ENCODE results near the gene AHCTF1. TPM values are rescaled to one million over a fixed set of nuclear protein-coding genes. Genes with fewer than 3 reads are reported as not detected.

AHCTF1 gene
- total RNA-seq, 2 donors from 2014 or later, result 36.9 to 41.9 TPM

DNA sequence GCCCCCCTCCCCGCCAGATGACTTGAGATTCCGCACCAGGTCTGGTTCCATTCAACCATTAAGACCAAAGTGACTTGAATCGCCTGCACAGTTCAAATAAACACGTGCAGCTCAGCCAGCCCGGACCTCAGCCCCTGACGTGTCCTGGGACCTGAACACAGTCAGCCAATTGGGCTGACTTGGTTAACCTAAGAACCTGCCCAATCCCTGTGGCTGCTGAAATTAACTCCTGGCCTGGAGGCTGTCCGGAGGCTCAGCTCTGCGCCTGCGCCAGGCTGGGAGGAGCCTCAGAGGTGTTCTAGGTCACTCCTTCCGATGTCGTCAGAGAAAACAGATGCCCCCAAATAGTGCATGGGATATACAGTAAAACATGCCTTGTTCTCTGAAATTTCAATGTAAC lies 134.2 kb downstream of the AHCTF1 start:
- no peak overlapping the region for H3K4me3 ChIP-seq (ENCODE audit: low read length)
- no peak overlapping the region for H3K27ac Mint-ChIP-seq
- H3K9ac ChIP-seq (ENCODE audit: extremely low read depth, low read length, poor library complexity, severe bottlenecking), result no peak overlapping the region
- TF ChIP-seq, protein P1, sequence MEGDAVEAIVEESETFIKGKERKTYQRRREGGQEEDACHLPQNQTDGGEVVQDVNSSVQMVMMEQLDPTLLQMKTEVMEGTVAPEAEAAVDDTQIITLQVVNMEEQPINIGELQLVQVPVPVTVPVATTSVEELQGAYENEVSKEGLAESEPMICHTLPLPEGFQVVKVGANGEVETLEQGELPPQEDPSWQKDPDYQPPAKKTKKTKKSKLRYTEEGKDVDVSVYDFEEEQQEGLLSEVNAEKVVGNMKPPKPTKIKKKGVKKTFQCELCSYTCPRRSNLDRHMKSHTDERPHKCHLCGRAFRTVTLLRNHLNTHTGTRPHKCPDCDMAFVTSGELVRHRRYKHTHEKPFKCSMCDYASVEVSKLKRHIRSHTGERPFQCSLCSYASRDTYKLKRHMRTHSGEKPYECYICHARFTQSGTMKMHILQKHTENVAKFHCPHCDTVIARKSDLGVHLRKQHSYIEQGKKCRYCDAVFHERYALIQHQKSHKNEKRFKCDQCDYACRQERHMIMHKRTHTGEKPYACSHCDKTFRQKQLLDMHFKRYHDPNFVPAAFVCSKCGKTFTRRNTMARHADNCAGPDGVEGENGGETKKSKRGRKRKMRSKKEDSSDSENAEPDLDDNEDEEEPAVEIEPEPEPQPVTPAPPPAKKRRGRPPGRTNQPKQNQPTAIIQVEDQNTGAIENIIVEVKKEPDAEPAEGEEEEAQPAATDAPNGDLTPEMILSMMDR (conservative IDR thresholded peaks at IDR 0.05), result no peak
- no peak for DNase-seq
- H3K4me1 Mint-ChIP-seq, result peaks cover 38% of the 10 kb centered on the region
- peaks cover 1% of the 10 kb centered on the region for H3K27me3 Mint-ChIP-seq (ENCODE audit: insufficient read depth)
- 93 to 94% methylated on average over 11 of the region's 11 CpGs for WGBS, 2 experiments (ENCODE audit: insufficient coverage in 1 of 2, insufficient read length in 1 of 2)
- no peaks in the 10 kb centered on the region for H3K4me1 ChIP-seq (ENCODE audit: control insufficient read depth, insufficient read depth, low read length)
- H3K27me3 ChIP-seq (ENCODE audit: control insufficient read depth, insufficient read depth, low read length, poor library complexity, severe bottlenecking), result no peaks in the 10 kb centered on the region
- no peak overlapping the region for H3K4me3 Mint-ChIP-seq
- H3K36me3 Mint-ChIP-seq (ENCODE audit: low read depth), result no peaks in the 10 kb centered on the region
- H3K36me3 ChIP-seq (ENCODE audit: control insufficient read depth, insufficient read depth, low read length), result no peaks in the 10 kb centered on the region
- no peaks in the 10 kb centered on the region for H3K9me3 ChIP-seq (ENCODE audit: control insufficient read depth, low read length)
- H3K27ac ChIP-seq (ENCODE audit: low read depth, low read length), result no peak overlapping the region
- H3K9me3 Mint-ChIP-seq, result no peaks in the 10 kb centered on the region

DNA sequence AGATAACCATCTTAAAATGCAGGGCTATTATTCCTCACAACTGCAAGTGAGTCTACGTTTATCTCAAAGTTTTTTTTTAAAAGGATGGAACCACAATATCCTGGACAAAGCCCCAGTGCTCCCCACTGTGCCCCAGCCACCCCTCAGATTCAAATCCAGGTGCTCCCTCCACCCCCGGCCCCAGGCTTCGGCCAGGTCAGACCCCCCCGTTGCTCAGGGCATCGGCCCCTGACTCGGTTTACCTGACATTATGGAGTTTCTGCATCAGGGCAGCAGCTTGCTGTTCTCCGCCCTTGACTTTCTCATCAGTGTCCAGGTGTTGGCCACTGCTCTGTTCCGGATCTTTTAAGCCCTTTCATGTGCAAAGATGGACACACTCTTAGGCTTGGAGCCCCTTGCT lies 134.6 kb downstream of the AHCTF1 start:
- Mint-ChIP-seq H3K27ac (no peak overlapping the region), H3K27me3 (ENCODE audit: insufficient read depth) (peaks cover 1% of the 10 kb centered on the region), H3K36me3 (ENCODE audit: low read depth) (no peaks in the 10 kb centered on the region), H3K9me3 (no peaks in the 10 kb centered on the region), H3K4me1 (peaks cover 38% of the 10 kb centered on the region), H3K4me3 (no peak overlapping the region)
- no peak for DNase-seq
- H3K36me3 ChIP-seq (ENCODE audit: control insufficient read depth, insufficient read depth, low read length), result no peaks in the 10 kb centered on the region
- H3K9ac ChIP-seq (ENCODE audit: extremely low read depth, low read length, poor library complexity, severe bottlenecking), result no peak overlapping the region
- WGBS, 2 experiments (ENCODE audit: insufficient coverage in 1 of 2, insufficient read length in 1 of 2), result 93 to 96% methylated on average over 4 to 8 of the region's 8 CpGs
- H3K9me3 ChIP-seq (ENCODE audit: control insufficient read depth, low read length), result no peaks in the 10 kb centered on the region
- no peaks in the 10 kb centered on the region for H3K4me1 ChIP-seq (ENCODE audit: control insufficient read depth, insufficient read depth, low read length)
- no peak overlapping the region for H3K4me3 ChIP-seq (ENCODE audit: low read length)
- TF ChIP-seq, protein P1 (conservative IDR thresholded peaks at IDR 0.05), result no peak
- H3K27ac ChIP-seq (ENCODE audit: low read depth, low read length), result no peak overlapping the region
- H3K27me3 ChIP-seq (ENCODE audit: control insufficient read depth, insufficient read depth, low read length, poor library complexity, severe bottlenecking), result no peaks in the 10 kb centered on the region

DNA sequence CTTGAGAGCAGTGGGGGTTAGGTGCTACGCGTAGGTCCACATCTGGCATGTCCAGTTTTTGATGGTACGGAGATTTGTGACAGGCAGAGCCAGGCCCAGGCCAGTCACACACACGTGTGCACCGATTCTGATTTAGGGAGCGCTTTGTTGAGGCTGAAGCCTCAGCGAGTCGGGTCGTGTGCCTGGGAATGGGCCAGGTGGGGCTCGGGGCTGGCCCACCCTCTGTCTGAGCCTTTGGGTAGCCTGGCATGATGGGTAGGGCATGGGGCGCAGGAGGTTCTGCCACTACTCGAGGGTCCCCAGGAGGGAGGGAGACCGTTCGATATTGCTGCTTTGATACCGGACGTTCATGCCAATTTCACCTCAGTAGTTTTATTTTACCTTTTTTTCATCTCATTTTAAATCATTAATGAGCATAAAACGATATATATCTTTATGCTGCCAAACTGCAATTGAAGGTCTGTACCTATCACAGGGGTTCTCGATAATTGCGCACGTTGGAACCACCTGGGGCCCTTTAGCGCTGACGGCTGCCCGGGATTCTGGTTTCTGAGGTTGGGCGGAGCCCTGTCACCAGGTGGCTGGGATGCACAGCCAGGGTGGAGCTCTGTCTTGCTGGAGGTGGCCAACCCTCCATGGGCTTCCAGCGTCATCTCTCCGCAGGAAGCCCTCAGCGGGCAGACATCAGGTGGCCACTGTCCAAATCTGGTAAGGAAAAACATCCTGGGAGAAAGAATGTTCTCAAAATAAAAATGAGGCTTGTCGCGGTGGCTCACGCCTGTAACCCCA lies 135.6 kb downstream of the AHCTF1 start:
- Histone ChIP-seq H3K9ac (ENCODE audit: extremely low read depth, low read length, poor library complexity, severe bottlenecking) (no peak overlapping the region), H3K36me3 (ENCODE audit: control insufficient read depth, insufficient read depth, low read length) (no peaks in the 10 kb centered on the region), H3K4me3 (ENCODE audit: low read length) (no peak overlapping the region), H3K4me1 (ENCODE audit: control insufficient read depth, insufficient read depth, low read length) (no peaks in the 10 kb centered on the region), H3K27ac (ENCODE audit: low read depth, low read length) (no peak overlapping the region), H3K27me3 (ENCODE audit: control insufficient read depth, insufficient read depth, low read length, poor library complexity, severe bottlenecking) (no peaks in the 10 kb centered on the region), H3K9me3 (ENCODE audit: control insufficient read depth, low read length) (no peaks in the 10 kb centered on the region)
- Mint-ChIP-seq H3K36me3 (ENCODE audit: low read depth) (no peaks in the 10 kb centered on the region), H3K9me3 (no peaks in the 10 kb centered on the region), H3K27ac (peak overlapping the region; percentile 16), H3K4me1 (peaks cover 35% of the 10 kb centered on the region), H3K4me3 (no peak overlapping the region), H3K27me3 (ENCODE audit: insufficient read depth) (peaks cover 1% of the 10 kb centered on the region)
- TF ChIP-seq, protein P1 (conservative IDR thresholded peaks at IDR 0.05), result no peak
- WGBS, 2 experiments (ENCODE audit: insufficient coverage in 1 of 2, insufficient read length in 1 of 2), result 92 to 93% methylated on average over 24 to 30 of the region's 30 CpGs
- no peak for DNase-seq

All from endodermal cell (in vitro differentiated cells).